K562 (cell line): ENCODE measurements around the gene NEU1.

Source experiments
- EHMT2 ChIP-seq: fragments of 450-650 bp; IDR thresholded peaks from 2 replicates; pipeline ENCODE4 v1.6.1; 2018; ENCODE audit warnings: antibody characterized with exemption
- FOXM1 ChIP-seq, 2 experiments: fragments of 450-650 bp in 1 of 2; sonication (generic) in 1 of 2; formaldehyde crosslinking in 1 of 2; IDR thresholded peaks; 2 replicates each; pipeline versions ENCODE4 v1.6.1 to v1.9.0; 2017 to 2022; ENCODE audit warnings: low read depth in 2 of 2, mild to moderate bottlenecking in 2 of 2, missing genetic modification reagents in 1 of 2, moderate library complexity in 1 of 2
- HNRNPLL ChIP-seq: fragments of 200-400 bp; formaldehyde crosslinking; IDR thresholded peaks from 2 replicates; pipeline ENCODE4 v1.6.1; 2017; ENCODE audit warnings: low read length, low read depth, mild to moderate bottlenecking; ENCODE audit not compliant: poor library complexity, severe bottlenecking
- POLR2AphosphoS5 ChIP-seq: IDR thresholded peaks from 2 replicates; pipeline ENCODE4 v1.6.1; 2011; ENCODE audit warnings: mild to moderate bottlenecking, low read depth, low read length, moderate library complexity; ENCODE audit not compliant: control insufficient read depth, insufficient read depth
- TAF1 ChIP-seq: IDR thresholded peaks from 2 replicates; pipeline ENCODE4 v1.6.1; 2011; ENCODE audit warnings: mild to moderate bottlenecking, low read length, moderate library complexity; ENCODE audit not compliant: insufficient read depth, control insufficient read depth, severe bottlenecking; ENCODE audit errors: extremely low read depth
- ZNF175 ChIP-seq: fragments of 200-800 bp; sonication (Bioruptor generic); IDR thresholded peaks from 2 replicates; pipeline ENCODE4 v1.6.1; 2016; ENCODE audit warnings: low read depth, mild to moderate bottlenecking, missing genetic modification characterization, missing compliant biosample characterization
- ZNF384 ChIP-seq: IDR thresholded peaks from 2 replicates; pipeline ENCODE4 v1.6.1; 2012; ENCODE audit warnings: low read depth, low read length, improper control_type of control experiment
- TF ChIP-seq, protein P1 (sequence below): sonication (generic); formaldehyde crosslinking; IDR thresholded peaks from 2 replicates; pipeline ENCODE4 v1.8.0; 2022; ENCODE audit warnings: mild to moderate bottlenecking, missing genetic modification reagents
- TF ChIP-seq, protein P2 (sequence below): sonication (generic); formaldehyde crosslinking; IDR thresholded peaks from 2 replicates; pipeline ENCODE4 v1.8.1; 2023; ENCODE audit warnings: mild to moderate bottlenecking, missing genetic modification reagents

DNA sequence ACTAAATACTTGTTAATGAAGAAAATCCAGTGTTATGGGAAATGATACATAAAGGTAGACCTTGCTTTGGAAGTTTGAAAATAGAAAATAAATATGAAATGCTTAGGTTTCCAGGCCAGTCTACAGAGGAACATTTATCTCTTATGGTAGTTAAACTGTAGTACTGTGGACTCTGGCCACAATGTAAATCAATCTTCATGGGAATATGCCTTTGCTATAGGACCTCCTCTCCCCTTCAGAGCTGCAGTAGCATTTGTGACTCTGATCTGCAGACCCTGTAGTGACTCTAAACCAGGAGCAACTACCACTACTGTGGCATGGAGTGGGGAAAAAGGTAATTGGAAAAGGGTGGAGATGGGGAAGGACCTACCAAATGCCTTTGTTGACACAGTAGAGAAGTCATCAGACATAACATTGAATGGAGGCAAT lies 42.7 kb downstream of the NEU1 start:
- TF ChIP-seq FOXM1 (IDR thresholded peaks at IDR 0.05; ENCODE audit: low read depth) (no peak), FOXM1 (CRISPR knock-in tag; IDR thresholded peaks at IDR 0.05; ENCODE audit: low read depth) (no peak), EHMT2 (no peak), POLR2AphosphoS5 (no peak), TAF1 (no peak), ZNF384 (no peak), ZNF175 (CRISPR knock-in tag) (no peak), HNRNPLL (no peak)
- TF ChIP-seq, protein P1, sequence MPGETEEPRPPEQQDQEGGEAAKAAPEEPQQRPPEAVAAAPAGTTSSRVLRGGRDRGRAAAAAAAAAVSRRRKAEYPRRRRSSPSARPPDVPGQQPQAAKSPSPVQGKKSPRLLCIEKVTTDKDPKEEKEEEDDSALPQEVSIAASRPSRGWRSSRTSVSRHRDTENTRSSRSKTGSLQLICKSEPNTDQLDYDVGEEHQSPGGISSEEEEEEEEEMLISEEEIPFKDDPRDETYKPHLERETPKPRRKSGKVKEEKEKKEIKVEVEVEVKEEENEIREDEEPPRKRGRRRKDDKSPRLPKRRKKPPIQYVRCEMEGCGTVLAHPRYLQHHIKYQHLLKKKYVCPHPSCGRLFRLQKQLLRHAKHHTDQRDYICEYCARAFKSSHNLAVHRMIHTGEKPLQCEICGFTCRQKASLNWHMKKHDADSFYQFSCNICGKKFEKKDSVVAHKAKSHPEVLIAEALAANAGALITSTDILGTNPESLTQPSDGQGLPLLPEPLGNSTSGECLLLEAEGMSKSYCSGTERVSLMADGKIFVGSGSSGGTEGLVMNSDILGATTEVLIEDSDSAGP (CRISPR knock-in tag), result no peak
- TF ChIP-seq, protein P2, sequence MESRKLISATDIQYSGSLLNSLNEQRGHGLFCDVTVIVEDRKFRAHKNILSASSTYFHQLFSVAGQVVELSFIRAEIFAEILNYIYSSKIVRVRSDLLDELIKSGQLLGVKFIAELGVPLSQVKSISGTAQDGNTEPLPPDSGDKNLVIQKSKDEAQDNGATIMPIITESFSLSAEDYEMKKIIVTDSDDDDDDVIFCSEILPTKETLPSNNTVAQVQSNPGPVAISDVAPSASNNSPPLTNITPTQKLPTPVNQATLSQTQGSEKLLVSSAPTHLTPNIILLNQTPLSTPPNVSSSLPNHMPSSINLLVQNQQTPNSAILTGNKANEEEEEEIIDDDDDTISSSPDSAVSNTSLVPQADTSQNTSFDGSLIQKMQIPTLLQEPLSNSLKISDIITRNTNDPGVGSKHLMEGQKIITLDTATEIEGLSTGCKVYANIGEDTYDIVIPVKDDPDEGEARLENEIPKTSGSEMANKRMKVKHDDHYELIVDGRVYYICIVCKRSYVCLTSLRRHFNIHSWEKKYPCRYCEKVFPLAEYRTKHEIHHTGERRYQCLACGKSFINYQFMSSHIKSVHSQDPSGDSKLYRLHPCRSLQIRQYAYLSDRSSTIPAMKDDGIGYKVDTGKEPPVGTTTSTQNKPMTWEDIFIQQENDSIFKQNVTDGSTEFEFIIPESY (CRISPR knock-in tag), result no peak
